Measurements from ENCODE around the gene FATE1. TPM values are rescaled to one million over a fixed set of nuclear protein-coding genes. Genes with fewer than 3 reads are reported as not detected.

FATE1 gene
- total RNA-seq, 2 donors from 2014 or later, result not detected

DNA sequence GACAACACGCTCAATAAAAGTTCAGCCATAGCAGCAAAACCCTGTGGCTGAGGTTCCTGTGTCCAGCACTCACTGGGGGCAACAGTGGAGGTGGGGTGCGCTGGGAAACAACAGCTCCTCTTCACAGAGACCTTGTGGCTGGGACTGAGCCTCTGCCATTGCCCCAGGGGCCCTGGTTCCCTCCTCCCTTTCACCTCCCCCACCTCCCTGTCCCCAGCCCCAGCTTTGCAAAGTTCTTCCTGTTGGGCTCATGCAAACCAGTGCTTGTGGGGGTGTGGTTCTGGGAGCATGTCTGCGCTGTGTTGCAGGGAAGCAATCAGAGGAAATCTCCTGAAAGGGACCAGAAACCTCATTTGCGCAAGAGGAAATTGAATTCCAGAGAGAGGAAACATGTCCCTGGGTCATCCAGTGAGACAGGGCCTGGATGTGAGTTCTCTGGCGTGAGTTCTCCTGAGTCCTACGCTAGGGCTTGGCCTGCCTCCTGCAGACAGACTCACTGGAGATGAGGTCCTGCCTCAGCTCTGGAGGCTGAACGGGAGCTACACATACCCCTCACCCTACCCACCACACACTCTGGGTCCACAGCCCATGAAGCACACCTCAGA, 7.4 kb downstream of the FATE1 start:
- no peaks in the 10 kb centered on the region for H3K27me3 Mint-ChIP-seq (ENCODE audit: insufficient read depth)
- no peaks in the 10 kb centered on the region for H3K36me3 ChIP-seq (ENCODE audit: control insufficient read depth, insufficient read depth, low read length)
- no peak overlapping the region for H3K4me3 Mint-ChIP-seq
- no peak overlapping the region for H3K27ac Mint-ChIP-seq
- H3K27ac ChIP-seq (ENCODE audit: low read depth, low read length), result no peak overlapping the region
- H3K36me3 Mint-ChIP-seq (ENCODE audit: low read depth), result no peaks in the 10 kb centered on the region
- no peaks in the 10 kb centered on the region for H3K27me3 ChIP-seq (ENCODE audit: control insufficient read depth, insufficient read depth, low read length, poor library complexity, severe bottlenecking)
- peaks cover 2% of the 10 kb centered on the region for H3K4me1 Mint-ChIP-seq
- H3K4me3 ChIP-seq (ENCODE audit: low read length), result no peak overlapping the region
- TF ChIP-seq, protein P1, sequence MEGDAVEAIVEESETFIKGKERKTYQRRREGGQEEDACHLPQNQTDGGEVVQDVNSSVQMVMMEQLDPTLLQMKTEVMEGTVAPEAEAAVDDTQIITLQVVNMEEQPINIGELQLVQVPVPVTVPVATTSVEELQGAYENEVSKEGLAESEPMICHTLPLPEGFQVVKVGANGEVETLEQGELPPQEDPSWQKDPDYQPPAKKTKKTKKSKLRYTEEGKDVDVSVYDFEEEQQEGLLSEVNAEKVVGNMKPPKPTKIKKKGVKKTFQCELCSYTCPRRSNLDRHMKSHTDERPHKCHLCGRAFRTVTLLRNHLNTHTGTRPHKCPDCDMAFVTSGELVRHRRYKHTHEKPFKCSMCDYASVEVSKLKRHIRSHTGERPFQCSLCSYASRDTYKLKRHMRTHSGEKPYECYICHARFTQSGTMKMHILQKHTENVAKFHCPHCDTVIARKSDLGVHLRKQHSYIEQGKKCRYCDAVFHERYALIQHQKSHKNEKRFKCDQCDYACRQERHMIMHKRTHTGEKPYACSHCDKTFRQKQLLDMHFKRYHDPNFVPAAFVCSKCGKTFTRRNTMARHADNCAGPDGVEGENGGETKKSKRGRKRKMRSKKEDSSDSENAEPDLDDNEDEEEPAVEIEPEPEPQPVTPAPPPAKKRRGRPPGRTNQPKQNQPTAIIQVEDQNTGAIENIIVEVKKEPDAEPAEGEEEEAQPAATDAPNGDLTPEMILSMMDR (conservative IDR thresholded peaks at IDR 0.05), result no peak
- peaks cover 66% of the 10 kb centered on the region for H3K9me3 Mint-ChIP-seq
- no peak for DNase-seq
- no peak overlapping the region for H3K9ac ChIP-seq (ENCODE audit: extremely low read depth, low read length, poor library complexity, severe bottlenecking)
- WGBS, 2 experiments (ENCODE audit: insufficient coverage in 1 of 2, insufficient read length in 1 of 2), result 83 to 93% methylated on average over 2 to 7 of the region's 7 CpGs
- H3K4me1 ChIP-seq (ENCODE audit: control insufficient read depth, insufficient read depth, low read length), result no peaks in the 10 kb centered on the region
- no peaks in the 10 kb centered on the region for H3K9me3 ChIP-seq (ENCODE audit: control insufficient read depth, low read length)

DNA sequence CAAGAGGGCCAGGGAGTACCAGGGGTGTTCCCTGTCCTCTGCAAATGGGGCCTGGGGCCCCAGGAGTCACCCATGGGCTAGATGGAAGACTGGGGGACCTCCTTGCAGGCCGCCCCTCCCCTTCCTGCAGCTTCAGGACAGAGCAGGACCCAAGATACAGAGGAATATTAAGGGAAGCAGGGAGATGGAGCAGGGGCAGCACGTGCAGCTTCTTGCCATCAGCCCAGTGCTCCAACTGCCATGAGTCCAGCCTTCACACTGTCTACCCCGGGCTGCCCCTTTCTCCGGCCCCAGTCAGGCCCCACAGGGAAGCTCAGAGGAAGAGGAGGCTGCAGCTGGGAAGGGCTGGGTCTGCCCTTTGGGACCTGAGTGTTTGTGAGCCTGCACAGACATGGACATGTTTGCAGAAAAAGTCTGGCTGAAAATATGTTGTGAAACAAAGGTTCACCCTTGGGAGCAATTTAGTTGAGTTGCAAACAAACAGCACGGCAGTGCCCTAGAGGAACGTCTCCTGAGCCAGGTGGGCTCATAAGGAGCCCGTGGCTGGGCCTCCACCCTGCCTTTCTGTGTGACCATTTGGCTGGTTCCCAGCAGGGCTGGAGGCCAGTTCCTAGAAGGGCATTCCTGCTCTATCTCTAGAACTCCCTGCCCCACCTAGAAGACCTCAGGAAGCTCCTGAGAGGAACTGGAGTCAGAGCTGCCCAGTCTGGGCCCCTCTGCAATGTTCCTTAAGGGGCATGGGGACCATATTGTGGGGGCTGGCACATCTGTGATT, 8.9 kb downstream of the FATE1 start:
- Mint-ChIP-seq H3K4me1 (peaks cover 2% of the 10 kb centered on the region), H3K27me3 (ENCODE audit: insufficient read depth) (no peaks in the 10 kb centered on the region), H3K36me3 (ENCODE audit: low read depth) (no peaks in the 10 kb centered on the region), H3K4me3 (no peak overlapping the region), H3K27ac (no peak overlapping the region), H3K9me3 (peaks cover 69% of the 10 kb centered on the region)
- no peaks in the 10 kb centered on the region for H3K9me3 ChIP-seq (ENCODE audit: control insufficient read depth, low read length)
- H3K9ac ChIP-seq (ENCODE audit: extremely low read depth, low read length, poor library complexity, severe bottlenecking), result no peak overlapping the region
- no peak overlapping the region for H3K27ac ChIP-seq (ENCODE audit: low read depth, low read length)
- H3K4me1 ChIP-seq (ENCODE audit: control insufficient read depth, insufficient read depth, low read length), result no peaks in the 10 kb centered on the region
- WGBS, 2 experiments (ENCODE audit: insufficient coverage in 1 of 2, insufficient read length in 1 of 2), result 84% methylated on average over 7 of the region's 7 CpGs; no CpG with 5 or more reads in 1 of the 2 experiments
- no peaks in the 10 kb centered on the region for H3K36me3 ChIP-seq (ENCODE audit: control insufficient read depth, insufficient read depth, low read length)
- no peak for DNase-seq
- no peak overlapping the region for H3K4me3 ChIP-seq (ENCODE audit: low read length)
- TF ChIP-seq, protein P1 (conservative IDR thresholded peaks at IDR 0.05), result no peak
- no peaks in the 10 kb centered on the region for H3K27me3 ChIP-seq (ENCODE audit: control insufficient read depth, insufficient read depth, low read length, poor library complexity, severe bottlenecking)

DNA sequence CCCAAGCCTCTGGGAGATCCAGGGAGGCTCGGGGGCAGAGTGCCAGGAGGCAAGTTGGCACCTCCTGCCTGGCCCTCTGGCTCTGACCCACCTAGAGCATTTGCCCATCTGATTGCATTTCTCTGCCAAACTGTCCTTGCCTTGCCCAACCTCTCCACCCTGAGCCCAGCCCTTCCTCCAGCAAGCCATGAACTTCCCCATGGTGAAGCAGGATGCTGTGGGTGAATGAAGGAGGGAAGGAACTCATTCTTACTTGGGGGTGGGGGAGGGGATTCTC, 9.4 kb downstream of the FATE1 start:
- Mint-ChIP-seq H3K27ac (no peak overlapping the region), H3K4me3 (no peak overlapping the region), H3K9me3 (peaks cover 67% of the 10 kb centered on the region), H3K27me3 (ENCODE audit: insufficient read depth) (no peaks in the 10 kb centered on the region), H3K4me1 (peaks cover 2% of the 10 kb centered on the region), H3K36me3 (ENCODE audit: low read depth) (no peaks in the 10 kb centered on the region)
- Histone ChIP-seq H3K4me1 (ENCODE audit: control insufficient read depth, insufficient read depth, low read length) (no peaks in the 10 kb centered on the region), H3K9me3 (ENCODE audit: control insufficient read depth, low read length) (no peaks in the 10 kb centered on the region), H3K27ac (ENCODE audit: low read depth, low read length) (no peak overlapping the region), H3K27me3 (ENCODE audit: control insufficient read depth, insufficient read depth, low read length, poor library complexity, severe bottlenecking) (no peaks in the 10 kb centered on the region), H3K9ac (ENCODE audit: extremely low read depth, low read length, poor library complexity, severe bottlenecking) (no peak overlapping the region), H3K36me3 (ENCODE audit: control insufficient read depth, insufficient read depth, low read length) (no peaks in the 10 kb centered on the region), H3K4me3 (ENCODE audit: low read length) (no peak overlapping the region)
- TF ChIP-seq, protein P1 (conservative IDR thresholded peaks at IDR 0.05), result no peak
- no peak for DNase-seq
- 89% methylated on average over 1 of the region's 1 CpG; no CpG with 5 or more reads in 1 of the 2 experiments for WGBS, 2 experiments (ENCODE audit: insufficient coverage in 1 of 2, insufficient read length in 1 of 2)
